Spleen (tissue), 10 donors: ENCODE data around the gene FAM83E. TPM values are rescaled to one million over a fixed set of nuclear protein-coding genes. Genes with fewer than 3 reads are reported as not detected.

Experiments used
- polyA plus RNA-seq, 3 donors: library from polyadenylated mRNA; stranded (reverse); fragments of 200-250 nt; gene quantifications; one replicate each; pipeline ENCODE4 v1.2.1, GENCODE V29; 2013
- total RNA-seq, 7 donors: library from RNA; depleted of rRNA in 3 of 7; stranded (reverse); fragments of >200 nt in 3 of 7; fragmentation: NEBNext Ultra II Directional in 4 of 7; extraction: Animal tissue kit (Norgen Biotek cat#: 25700) in 4 of 7; gene quantifications; one replicate each; pipeline versions ENCODE4 v1.1.0 to v1.2.1, GENCODE V29; 2016 to 2021
- donor health status: healthy with polysubstance abuse.
- donor health status: DM: no; HTN: no; CAD: no; lungs with moderate emphysema.
- donor health status: DM: no; HTN: no; CAD: no.
- donor health status: Bipolar disorder and iron deficiency.
- donor health status: healthy.
- donor health status: DM: no; HTN: no; CAD: no.
- donor health status: DM: yes; HTN: yes; CAD: no.

FAM83E gene
- total and polyA plus RNA-seq, 10 donors, result 0.04 to 2.0 (median 0.46) TPM; not detected in 5

Other genes with a start within 250 kb of the FAM83E start
- gene KDELR1, start 223.5 kb downstream of the FAM83E start, total RNA-seq, result 10 to 100 TPM; 61.7 to 95.9 (median 76.2) TPM
- 10 to 100 TPM; 36.2 to 55.9 (median 45.0) TPM for gene KDELR1, start 223.5 kb downstream of the FAM83E start, polyA plus RNA-seq
- 1 to 10 TPM in 1 of 7 donors, under 1 TPM in 6; 0.28 to 1.2 (median 0.77) TPM for gene GRIN2D, start 221.4 kb downstream of the FAM83E start, total RNA-seq
- under 1 TPM; 0.07 to 0.10 (median 0.09) TPM for gene GRIN2D, start 221.4 kb downstream of the FAM83E start, polyA plus RNA-seq
- 10 to 100 TPM; 24.3 to 34.5 (median 26.0) TPM for gene GRWD1, start 169.1 kb downstream of the FAM83E start, total RNA-seq
- gene GRWD1, start 169.1 kb downstream of the FAM83E start, polyA plus RNA-seq, result 10 to 100 TPM in 1 of 3 donors, 1 to 10 TPM in 2; 5.5 to 14.7 (median 9.5) TPM
- gene KCNJ14, start 159.5 kb downstream of the FAM83E start, total RNA-seq, result 1 to 10 TPM in 2 of 7 donors, under 1 TPM in 5; 0.43 to 1.4 (median 0.93) TPM
- under 1 TPM; 0.26 to 0.61 (median 0.38) TPM for gene KCNJ14, start 159.5 kb downstream of the FAM83E start, polyA plus RNA-seq
- 10 to 100 TPM; 31.4 to 66.4 (median 48.2) TPM for gene CYTH2, start 145.7 kb downstream of the FAM83E start, total RNA-seq
- 10 to 100 TPM; 22.6 to 44.1 (median 24.6) TPM for gene CYTH2, start 145.7 kb downstream of the FAM83E start, polyA plus RNA-seq
- gene LMTK3, start 103.2 kb downstream of the FAM83E start, total RNA-seq, result 1 to 10 TPM in 6 of 7 donors, under 1 TPM in 1; 0.69 to 4.2 (median 1.5) TPM
- gene LMTK3, start 103.2 kb downstream of the FAM83E start, polyA plus RNA-seq, result 1 to 10 TPM in 1 of 3 donors, under 1 TPM in 2; 0.29 to 1.1 (median 0.37) TPM
- gene SULT2B1, start 62.9 kb downstream of the FAM83E start, total RNA-seq, result not detected
- under 1 TPM in 2 of 3 donors, not detected in 1; 0.12 to 0.58 TPM for gene SULT2B1, start 62.9 kb downstream of the FAM83E start, polyA plus RNA-seq
- not detected for gene SPACA4, start 8.3 kb downstream of the FAM83E start, total RNA-seq
- not detected for gene SPACA4, start 8.3 kb downstream of the FAM83E start, polyA plus RNA-seq
- gene RPL18, start 4.1 kb upstream of the FAM83E start, total RNA-seq, result 1,000 to 10,000 TPM; 1,136 to 2,739 (median 1,465) TPM
- gene RPL18, start 4.1 kb upstream of the FAM83E start, polyA plus RNA-seq, result 1,000 to 10,000 TPM; 3,728 to 5,575 (median 5,277) TPM
- gene SPHK2, start 4.4 kb upstream of the FAM83E start, total RNA-seq, result 10 to 100 TPM; 12.4 to 26.5 (median 23.5) TPM
- 10 to 100 TPM in 1 of 3 donors, 1 to 10 TPM in 2; 7.9 to 20.8 (median 9.7) TPM for gene SPHK2, start 4.4 kb upstream of the FAM83E start, polyA plus RNA-seq
- 10 to 100 TPM; 11.4 to 29.5 (median 22.5) TPM for gene DBP, start 22.3 kb upstream of the FAM83E start, total RNA-seq
- gene DBP, start 22.3 kb upstream of the FAM83E start, polyA plus RNA-seq, result 10 to 100 TPM; 21.8 to 26.8 (median 24.1) TPM
- 10 to 100 TPM in 2 of 7 donors, 1 to 10 TPM in 5; 1.9 to 10.7 (median 4.4) TPM for gene CA11, start 31.1 kb upstream of the FAM83E start, total RNA-seq
- 10 to 100 TPM in 2 of 3 donors, 1 to 10 TPM in 1; 9.7 to 14.5 (median 10.5) TPM for gene CA11, start 31.1 kb upstream of the FAM83E start, polyA plus RNA-seq
- 1 to 10 TPM in 3 of 7 donors, under 1 TPM in 3, not detected in 1; 0.30 to 2.1 (median 1.2) TPM for gene NTN5, start 57.9 kb upstream of the FAM83E start, total RNA-seq
- 1 to 10 TPM in 1 of 3 donors, under 1 TPM in 2; 0.49 to 1.1 (median 0.51) TPM for gene NTN5, start 57.9 kb upstream of the FAM83E start, polyA plus RNA-seq
- gene FUT2, start 80.9 kb upstream of the FAM83E start, total RNA-seq, result under 1 TPM in 3 of 7 donors, not detected in 4; 0.17 to 0.65 (median 0.38) TPM
- gene FUT2, start 80.9 kb upstream of the FAM83E start, polyA plus RNA-seq, result 1 to 10 TPM in 1 of 3 donors, under 1 TPM in 1, not detected in 1; 0.22 to 1.2 TPM
- gene MAMSTR, start 104.6 kb upstream of the FAM83E start, total RNA-seq, result 10 to 100 TPM in 1 of 7 donors, 1 to 10 TPM in 6; 3.1 to 10.3 (median 4.0) TPM
- gene MAMSTR, start 104.6 kb upstream of the FAM83E start, polyA plus RNA-seq, result 10 to 100 TPM in 1 of 3 donors, 1 to 10 TPM in 1, under 1 TPM in 1; 0.93 to 10.7 (median 3.6) TPM
- 10 to 100 TPM; 30.3 to 78.1 (median 39.8) TPM for gene RASIP1, start 125.5 kb upstream of the FAM83E start, total RNA-seq
- gene RASIP1, start 125.5 kb upstream of the FAM83E start, polyA plus RNA-seq, result 10 to 100 TPM; 15.1 to 62.8 (median 42.1) TPM
- gene IZUMO1, start 131.8 kb upstream of the FAM83E start, total RNA-seq, result 1 to 10 TPM in 5 of 7 donors, under 1 TPM in 1, not detected in 1; 0.84 to 5.3 (median 1.8) TPM
- gene IZUMO1, start 131.8 kb upstream of the FAM83E start, polyA plus RNA-seq, result 1 to 10 TPM in 1 of 3 donors, under 1 TPM in 2; 0.26 to 1.0 (median 0.50) TPM
- gene FUT1, start 137.6 kb upstream of the FAM83E start, total RNA-seq, result 10 to 100 TPM in 4 of 7 donors, 1 to 10 TPM in 3; 5.6 to 22.9 (median 10.0) TPM
- 1 to 10 TPM; 1.0 to 6.5 (median 2.7) TPM for gene FUT1, start 137.6 kb upstream of the FAM83E start, polyA plus RNA-seq
- gene FGF21, start 140.4 kb upstream of the FAM83E start, total RNA-seq, result not detected
- gene FGF21, start 140.4 kb upstream of the FAM83E start, polyA plus RNA-seq, result not detected
- 10 to 100 TPM; 15.5 to 25.3 (median 20.4) TPM for gene BCAT2, start 196.0 kb upstream of the FAM83E start, total RNA-seq
- gene BCAT2, start 196.0 kb upstream of the FAM83E start, polyA plus RNA-seq, result 10 to 100 TPM; 25.5 to 31.7 (median 29.4) TPM
- gene HSD17B14, start 221.4 kb upstream of the FAM83E start, total RNA-seq, result 10 to 100 TPM in 3 of 7 donors, 1 to 10 TPM in 4; 2.4 to 14.7 (median 8.1) TPM
- 10 to 100 TPM; 10.1 to 16.5 (median 11.2) TPM for gene HSD17B14, start 221.4 kb upstream of the FAM83E start, polyA plus RNA-seq